Parathyroid adenoma (tissue), 2 donors: ENCODE results near the gene PTGFRN.
"Not testable (repeated sequence)": the region's sequence is repeated elsewhere in the genome, so short reads cannot be mapped to it uniquely, and the experiment has no call there.

Experiments
- H2AFZ ChIP-seq: fragments of 300-600 bp; sonication (generic); one replicate; pipeline ENCODE4 v1.7.0; 2017; ENCODE audit warnings: antibody characterized with exemption, mild to moderate bottlenecking
- H3K27ac ChIP-seq: fragments of 300-600 bp; sonication (generic); one replicate; pipeline ENCODE4 v1.7.0; 2017
- H3K27me3 ChIP-seq: fragments of 300-600 bp; sonication (generic); one replicate; pipeline ENCODE4 v1.7.0; 2017; ENCODE audit warnings: low read length; ENCODE audit not compliant: control insufficient read depth, insufficient read depth
- H3K36me3 ChIP-seq: fragments of 300-600 bp; sonication (generic); one replicate; pipeline ENCODE4 v1.7.0; 2017; ENCODE audit warnings: low read length; ENCODE audit not compliant: control insufficient read depth, insufficient read depth
- H3K4me1 ChIP-seq: fragments of 300-600 bp; sonication (generic); one replicate; pipeline ENCODE4 v1.7.0; 2017; ENCODE audit warnings: control low read depth
- H3K4me2 ChIP-seq: fragments of 300-600 bp; sonication (generic); one replicate; pipeline ENCODE4 v1.7.0; 2017; ENCODE audit warnings: low read length
- H3K4me3 ChIP-seq: fragments of 300-600 bp; sonication (generic); one replicate; pipeline ENCODE4 v1.7.0; 2017; ENCODE audit warnings: low read depth, low read length
- H3K79me2 ChIP-seq: fragments of 300-600 bp; sonication (generic); one replicate; pipeline ENCODE4 v1.7.0; 2017; ENCODE audit warnings: control low read depth
- H3K9ac ChIP-seq: fragments of 300-600 bp; sonication (generic); one replicate; pipeline ENCODE4 v1.7.0; 2017; ENCODE audit warnings: mild to moderate bottlenecking
- H3K9me3 ChIP-seq: fragments of 300-600 bp; sonication (generic); one replicate; pipeline ENCODE4 v1.7.0; 2017; ENCODE audit warnings: low read length; ENCODE audit not compliant: control insufficient read depth
- TF ChIP-seq, protein P1 (sequence below): fragments of 300-600 bp; sonication (generic); IDR thresholded peaks from one replicate; pipeline ENCODE4 v1.7.0; 2017; ENCODE audit warnings: antibody characterized with exemption, mild to moderate bottlenecking
- donor health status: primary hyperparathyroidism.

PTGFRN gene

GRCh38 chr1:116909512-116910378 lies at the start of gene PTGFRN:
Gene PTGFRN (plus strand): TSS chr1:116909916. CDS start chr1:116910204, 288 bp downstream.
- H3K27ac ChIP-seq: no peak within 1 kb of the TSS
- H3K79me2 ChIP-seq: no peaks in the 10 kb centered on the region
- H3K9me3 ChIP-seq: no peaks in the 10 kb centered on the region
- TF ChIP-seq, protein P1, sequence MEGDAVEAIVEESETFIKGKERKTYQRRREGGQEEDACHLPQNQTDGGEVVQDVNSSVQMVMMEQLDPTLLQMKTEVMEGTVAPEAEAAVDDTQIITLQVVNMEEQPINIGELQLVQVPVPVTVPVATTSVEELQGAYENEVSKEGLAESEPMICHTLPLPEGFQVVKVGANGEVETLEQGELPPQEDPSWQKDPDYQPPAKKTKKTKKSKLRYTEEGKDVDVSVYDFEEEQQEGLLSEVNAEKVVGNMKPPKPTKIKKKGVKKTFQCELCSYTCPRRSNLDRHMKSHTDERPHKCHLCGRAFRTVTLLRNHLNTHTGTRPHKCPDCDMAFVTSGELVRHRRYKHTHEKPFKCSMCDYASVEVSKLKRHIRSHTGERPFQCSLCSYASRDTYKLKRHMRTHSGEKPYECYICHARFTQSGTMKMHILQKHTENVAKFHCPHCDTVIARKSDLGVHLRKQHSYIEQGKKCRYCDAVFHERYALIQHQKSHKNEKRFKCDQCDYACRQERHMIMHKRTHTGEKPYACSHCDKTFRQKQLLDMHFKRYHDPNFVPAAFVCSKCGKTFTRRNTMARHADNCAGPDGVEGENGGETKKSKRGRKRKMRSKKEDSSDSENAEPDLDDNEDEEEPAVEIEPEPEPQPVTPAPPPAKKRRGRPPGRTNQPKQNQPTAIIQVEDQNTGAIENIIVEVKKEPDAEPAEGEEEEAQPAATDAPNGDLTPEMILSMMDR: no peak
- H3K4me3 ChIP-seq: peak within 1 kb of the TSS; percentile 66
- H2AFZ ChIP-seq: peak within 1 kb of the TSS; percentile 83
- H3K4me2 ChIP-seq: peak within 1 kb of the TSS; percentile 68
- H3K9ac ChIP-seq: no peak within 1 kb of the TSS
- H3K36me3 ChIP-seq: no peaks in the 10 kb centered on the region
- peaks cover 3% of the 10 kb centered on the region for H3K4me1 ChIP-seq
- H3K27me3 ChIP-seq: no peaks in the 10 kb centered on the region

- not testable (repeated sequence) for H3K4me2 ChIP-seq, H3K9ac ChIP-seq, H3K27ac ChIP-seq, H3K4me1 ChIP-seq, H3K79me2 ChIP-seq, H3K27me3 ChIP-seq, H2AFZ ChIP-seq, H3K9me3 ChIP-seq, H3K4me3 ChIP-seq, H3K36me3 ChIP-seq
Observed at GRCh38 chr1:116860167-116860566, 49.5 kb upstream of the PTGFRN start.

DNA sequence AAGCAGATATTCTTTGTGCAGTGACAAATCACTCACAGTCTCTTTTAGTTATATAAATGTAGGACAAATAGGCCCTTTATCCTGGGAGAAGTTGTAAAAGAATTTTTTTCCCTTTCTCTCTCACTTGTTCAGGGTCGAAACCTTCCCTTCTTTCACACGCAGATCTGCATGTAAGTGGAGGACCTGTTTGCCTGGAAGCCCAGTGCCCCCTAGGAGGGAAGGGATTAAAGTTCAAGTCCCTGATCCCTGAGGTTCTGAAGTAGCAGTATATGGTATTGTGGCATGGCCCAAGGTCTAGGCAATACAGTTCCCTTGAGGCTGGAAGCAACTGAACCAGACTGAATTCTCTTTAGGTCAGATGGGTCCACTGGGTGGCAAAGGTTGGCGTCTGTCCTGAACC lies 48.6 kb upstream of the PTGFRN start:
- Histone ChIP-seq H2AFZ (no peak overlapping the region), H3K4me2 (no peak overlapping the region), H3K9ac (no peak overlapping the region), H3K36me3 (no peaks in the 10 kb centered on the region), H3K27ac (no peak overlapping the region), H3K27me3 (no peaks in the 10 kb centered on the region), H3K4me3 (no peak overlapping the region), H3K79me2 (no peaks in the 10 kb centered on the region), H3K9me3 (no peaks in the 10 kb centered on the region), H3K4me1 (no peaks in the 10 kb centered on the region)
- TF ChIP-seq, protein P1: no peak

DNA sequence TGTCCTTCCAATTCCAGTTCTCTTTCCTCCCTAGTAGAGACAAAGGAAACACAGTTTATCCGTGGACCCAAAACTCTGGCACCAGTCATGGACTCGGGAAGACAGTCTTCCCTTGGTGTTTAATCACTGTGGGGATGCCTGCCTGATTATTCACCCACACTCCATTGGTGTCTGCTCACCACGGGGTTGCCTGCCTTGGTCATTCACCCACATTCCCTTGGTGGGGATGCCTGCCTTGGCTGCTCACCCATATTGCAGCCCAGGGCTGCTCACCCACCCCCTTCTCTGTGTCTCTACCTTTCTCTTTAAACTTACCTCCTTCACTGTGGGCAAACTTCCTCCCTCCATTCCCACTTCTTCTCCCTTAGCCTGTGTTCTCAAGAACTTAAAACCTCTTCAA lies 46.7 kb upstream of the PTGFRN start:
- not testable (repeated sequence) for H3K27me3 ChIP-seq, H3K4me2 ChIP-seq, H3K4me1 ChIP-seq, H3K4me3 ChIP-seq, H3K9ac ChIP-seq, H3K9me3 ChIP-seq, H3K27ac ChIP-seq, H3K79me2 ChIP-seq, H3K36me3 ChIP-seq, H2AFZ ChIP-seq

- not testable (repeated sequence) for H3K27ac ChIP-seq, H2AFZ ChIP-seq, H3K79me2 ChIP-seq, H3K4me2 ChIP-seq, H3K36me3 ChIP-seq, H3K4me3 ChIP-seq, H3K9me3 ChIP-seq, H3K27me3 ChIP-seq, H3K4me1 ChIP-seq, H3K9ac ChIP-seq
Observed at GRCh38 chr1:116866478-116866877, 43.2 kb upstream of the PTGFRN start.

GRCh38 chr1:116868385-116868784 lies 41.3 kb upstream of the PTGFRN start:
- H3K4me2 ChIP-seq: no peak overlapping the region
- H3K27me3 ChIP-seq: no peaks in the 10 kb centered on the region
- no peak overlapping the region for H3K9ac ChIP-seq
- H3K36me3 ChIP-seq: no peaks in the 10 kb centered on the region
- no peak overlapping the region for H2AFZ ChIP-seq
- no peaks in the 10 kb centered on the region for H3K4me1 ChIP-seq
- H3K4me3 ChIP-seq: no peak overlapping the region
- no peaks in the 10 kb centered on the region for H3K9me3 ChIP-seq
- H3K27ac ChIP-seq: no peak overlapping the region
- H3K79me2 ChIP-seq: no peaks in the 10 kb centered on the region
- TF ChIP-seq, protein P1: no peak
